CD4-positive, alpha-beta T cell (primary cell): ENCODE data around the gene MED17. TPM values are rescaled to one million over a fixed set of nuclear protein-coding genes. Genes with fewer than 3 reads are reported as not detected.

ENCODE experiments used
- ATAC-seq: fragments of 200-7000 bp; cut with Tn5 transposase; one replicate; pipeline ENCODE4 v1.10.0; 2022; ENCODE audit warnings: mild to moderate bottlenecking; ENCODE audit not compliant: poor library complexity
- CTCF ChIA-PET: fragments of 350-600 bp; sonication (Branson Sonifier 250); formaldehyde crosslinking; loops from one replicate; lab custom pipeline; 2021; ENCODE audit warnings: antibody characterized with exemption, inconsistent platforms; lab: Charles Lee
- POLR2A ChIA-PET: fragments of 350-600 bp; sonication (Branson Sonifier 250); formaldehyde crosslinking; loops from one replicate; lab custom pipeline; 2021; ENCODE audit warnings: antibody characterized with exemption, inconsistent platforms; lab: Charles Lee
- DNase-seq, 14 experiments: peaks; one replicate each; pipeline ENCODE4 v3.0.0-alpha.2; 2013 to 2020; ENCODE audit warnings: mixed read lengths in 2 of 14
- H3K27ac ChIP-seq, 2 donors: one replicate each; pipeline versions ENCODE4 v1.5.1 to v1.7.0; 2013; ENCODE audit warnings: low read length in 2 of 2, low read depth in 1 of 2, mild to moderate bottlenecking in 1 of 2
- H3K27me3 ChIP-seq, 2 experiments: 1 replicate in 1 of 2; 2 replicates in 1 of 2; pipeline versions ENCODE4 v1.6.1 to v1.7.0; 2013; ENCODE audit warnings: low read length in 2 of 2, control low read depth in 1 of 2, mild to moderate bottlenecking in 1 of 2, moderate library complexity in 1 of 2; ENCODE audit not compliant: insufficient read depth in 2 of 2, control insufficient read depth in 1 of 2
- H3K36me3 ChIP-seq: one replicate; pipeline ENCODE4 v1.6.1; 2013; ENCODE audit warnings: low read length, control low read depth; ENCODE audit not compliant: insufficient read depth
- H3K4me1 ChIP-seq: one replicate; pipeline ENCODE4 v1.6.1; 2013; ENCODE audit warnings: low read length, control low read depth; ENCODE audit not compliant: insufficient read depth
- H3K4me3 ChIP-seq: one replicate; pipeline ENCODE4 v1.5.1; 2013; ENCODE audit warnings: mild to moderate bottlenecking, low read length, moderate library complexity
- H3K9me3 ChIP-seq, 2 experiments: 1 replicate in 1 of 2; 2 replicates in 1 of 2; pipeline versions ENCODE4 v1.6.1 to v1.7.0; 2013; ENCODE audit warnings: low read length in 2 of 2, mild to moderate bottlenecking in 2 of 2, control low read depth in 1 of 2, moderate library complexity in 1 of 2; ENCODE audit not compliant: control insufficient read depth in 1 of 2, insufficient read depth in 1 of 2
- H3K27ac Mint-ChIP-seq: one replicate; pipeline ENCODE4 v1.8.0; 2020; ENCODE audit warnings: mixed read lengths
- H3K27me3 Mint-ChIP-seq: one replicate; pipeline ENCODE4 v1.8.0; 2021; ENCODE audit warnings: mixed read lengths
- H3K36me3 Mint-ChIP-seq: one replicate; pipeline ENCODE4 v1.8.0; 2021; ENCODE audit warnings: low read depth, mixed read lengths
- H3K4me1 Mint-ChIP-seq: one replicate; pipeline ENCODE4 v1.8.0; 2021; ENCODE audit warnings: low read depth, mixed read lengths
- H3K4me3 Mint-ChIP-seq: one replicate; pipeline ENCODE4 v1.8.0; 2020; ENCODE audit warnings: mild to moderate bottlenecking, mixed read lengths
- H3K9me3 Mint-ChIP-seq: one replicate; pipeline ENCODE4 v1.8.0; 2020; ENCODE audit warnings: mixed read lengths
- CTCF ChIP-seq: fragments of 200-600 bp; IDR thresholded peaks from one replicate; pipeline ENCODE4 v1.8.0; 2022; ENCODE audit warnings: antibody characterized with exemption, mild to moderate bottlenecking
- intact Hi-C, 2 experiments: fragments of 100-400 bp; cut with DNase I in 1 of 2; cut with micrococcal nuclease in 1 of 2; formaldehyde crosslinking; loops; one replicate each; pipeline versions ENCODE4 v1.15.1 to v1.9.0; 2023 to 2025; cut with DNase I, micrococcal nuclease
- total RNA-seq, 174 experiments: library from RNA in 2 of 174; stranded (reverse) in 2 of 174; gene quantifications; one replicate each; pipeline ENCODE4 v1.2.3 and lab custom pipeline; 2021 to 2026

The MED17 gene
- total RNA-seq, 2 experiments from 2014 or later = 63.1 to 63.6 TPM

GRCh38 chr11:93804879-93805278 is 20.8 kb downstream of the MED17 start:
- Mint-ChIP-seq H3K4me3 (no peak overlapping the region), H3K27me3 (no peaks in the 10 kb centered on the region), H3K27ac (peak overlapping the region; percentile 7), H3K9me3 (no peaks in the 10 kb centered on the region), H3K4me1 (no peaks in the 10 kb centered on the region), H3K36me3 (peaks cover 89% of the 10 kb centered on the region)
- CTCF ChIA-PET = no interaction called here
- Histone ChIP-seq H3K36me3 (peaks cover 93% of the 10 kb centered on the region), H3K4me3 (no peak overlapping the region), H3K4me1 (no peaks in the 10 kb centered on the region), H3K27me3 (no peaks in the 10 kb centered on the region), H3K27ac (no peak overlapping the region), H3K9me3 (no peaks in the 10 kb centered on the region)
- no peak for TF ChIP-seq CTCF
- POLR2A ChIA-PET = no interaction called here
- ATAC-seq = no peak
- intact Hi-C loops = no loop called here
- no peak for DNase-seq

GRCh38 chr11:93807980-93808379 is 23.9 kb downstream of the MED17 start:
- ChIA-PET POLR2A (no interaction called here), CTCF (no interaction called here)
- no peaks in the 10 kb centered on the region for H3K27me3 ChIP-seq
- no peaks in the 10 kb centered on the region for H3K4me1 Mint-ChIP-seq
- no peak overlapping the region for H3K27ac Mint-ChIP-seq
- no peak for TF ChIP-seq CTCF
- H3K9me3 Mint-ChIP-seq = no peaks in the 10 kb centered on the region
- no peak overlapping the region for H3K4me3 Mint-ChIP-seq
- no peak overlapping the region for H3K27ac ChIP-seq
- no peak for ATAC-seq
- H3K36me3 Mint-ChIP-seq = peaks cover 93% of the 10 kb centered on the region
- no peak overlapping the region for H3K4me3 ChIP-seq
- no peaks in the 10 kb centered on the region for H3K9me3 ChIP-seq
- H3K4me1 ChIP-seq = no peaks in the 10 kb centered on the region
- DNase-seq = no peak
- H3K27me3 Mint-ChIP-seq = no peaks in the 10 kb centered on the region
- H3K36me3 ChIP-seq = peaks cover 95% of the 10 kb centered on the region
- intact Hi-C loops = no loop called here

- ChIA-PET POLR2A (no interaction called here), CTCF (no interaction called here)
- Mint-ChIP-seq H3K4me3 (no peak overlapping the region), H3K36me3 (peaks cover 73% of the 10 kb centered on the region), H3K4me1 (no peaks in the 10 kb centered on the region), H3K27ac (no peak overlapping the region), H3K27me3 (no peaks in the 10 kb centered on the region), H3K9me3 (no peaks in the 10 kb centered on the region)
- intact Hi-C loops = no loop called here
- Histone ChIP-seq H3K36me3 (peaks cover 66% of the 10 kb centered on the region), H3K27ac (no peak overlapping the region), H3K4me3 (no peak overlapping the region), H3K27me3 (no peaks in the 10 kb centered on the region), H3K9me3 (no peaks in the 10 kb centered on the region), H3K4me1 (no peaks in the 10 kb centered on the region)
- TF ChIP-seq CTCF = no peak
- DNase-seq (no peak), ATAC-seq (no peak)
Observed at GRCh38 chr11:93813974-93814373, 29.9 kb downstream of the MED17 start.
